HepG2 (cell line): ENCODE data around the gene SLIT1.

Source experiments
- EEA1 ChIP-seq: sonication (generic); formaldehyde crosslinking; IDR thresholded peaks from 2 replicates; pipeline ENCODE4 v1.5.1; 2020; ENCODE audit warnings: mild to moderate bottlenecking, missing genetic modification reagents, borderline replicate concordance
- EZH2 ChIP-seq: conservative IDR thresholded peaks from 2 replicates; pipeline ENCODE4 v1.6.1; 2012; ENCODE audit warnings: mild to moderate bottlenecking, low read depth, low read length, moderate library complexity
- MXI1 ChIP-seq: IDR thresholded peaks from 3 replicates; pipeline ENCODE4 v1.6.1; 2012; ENCODE audit warnings: low read depth, low read length, inconsistent platforms, borderline replicate concordance
- RFX5 ChIP-seq: IDR thresholded peaks from 2 replicates; pipeline ENCODE4 v1.6.1; 2011; ENCODE audit warnings: low read depth, low read length, improper control_type of control experiment
- SIX4 ChIP-seq: sonication (generic); formaldehyde crosslinking; IDR thresholded peaks from 2 replicates; pipeline ENCODE4 v1.4.0; 2020; ENCODE audit warnings: missing genetic modification reagents
- ZBTB20 ChIP-seq: sonication (generic); formaldehyde crosslinking; IDR thresholded peaks from 2 replicates; pipeline ENCODE4 v1.8.1; 2023; ENCODE audit warnings: missing genetic modification reagents, low read depth, mild to moderate bottlenecking, borderline replicate concordance
- ZFYVE20 ChIP-seq: sonication (generic); formaldehyde crosslinking; IDR thresholded peaks from 2 replicates; pipeline ENCODE4 v1.8.0; 2023; ENCODE audit warnings: low read depth, mild to moderate bottlenecking, moderate library complexity, missing genetic modification reagents, borderline replicate concordance
- TF ChIP-seq, protein P1 (sequence below): sonication (generic); formaldehyde crosslinking; IDR thresholded peaks from 2 replicates; pipeline ENCODE4 v1.5.0; 2020; ENCODE audit warnings: mild to moderate bottlenecking, missing genetic modification reagents, moderate library complexity
- TF ChIP-seq, protein P2 (sequence below): sonication (generic); formaldehyde crosslinking; IDR thresholded peaks from 2 replicates; pipeline ENCODE4 v1.4.0; 2020; ENCODE audit warnings: missing genetic modification reagents

DNA sequence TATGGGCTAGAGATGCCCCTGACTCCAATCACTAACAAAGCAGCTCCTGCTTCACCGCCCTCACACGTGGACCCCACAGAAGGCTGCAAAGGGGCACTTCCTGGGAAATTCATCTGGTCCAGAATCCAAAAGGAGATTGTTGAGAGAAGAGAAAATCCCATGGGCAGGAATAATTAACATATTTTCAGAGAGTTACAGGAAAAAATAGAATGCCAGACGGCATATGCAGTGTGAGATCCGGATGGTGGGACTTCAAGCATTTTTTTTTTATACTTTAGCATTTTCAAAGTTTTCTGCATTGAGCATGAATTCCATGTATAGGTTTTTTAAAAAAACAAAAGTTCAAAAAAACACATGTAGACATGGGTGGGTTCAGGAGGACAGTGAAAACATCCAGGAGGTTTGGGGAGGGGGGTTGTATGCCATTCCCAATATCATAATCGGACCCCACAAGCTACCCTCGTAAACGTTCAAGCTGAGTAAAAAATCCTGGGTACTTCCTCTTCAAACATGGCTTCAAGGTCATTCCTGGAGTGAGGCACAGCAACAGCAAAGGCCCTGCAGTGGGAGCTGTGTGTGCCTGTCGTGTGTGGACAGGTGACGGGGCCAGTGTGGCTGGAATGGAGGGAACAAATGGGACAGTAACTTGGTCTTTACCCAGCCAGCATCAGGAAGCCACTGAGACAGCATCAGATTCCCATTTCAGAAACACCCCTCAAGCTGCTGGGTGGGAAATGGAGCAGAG is 128.1 kb downstream of the SLIT1 start:
- TF ChIP-seq SIX4 (CRISPR knock-in tag) (no peak), EEA1 (CRISPR knock-in tag) (no peak), EZH2 (no peak), RFX5 (no peak), ZFYVE20 (CRISPR knock-in tag) (no peak), MXI1 (no peak), ZBTB20 (CRISPR knock-in tag) (no peak)
- TF ChIP-seq, protein P1, sequence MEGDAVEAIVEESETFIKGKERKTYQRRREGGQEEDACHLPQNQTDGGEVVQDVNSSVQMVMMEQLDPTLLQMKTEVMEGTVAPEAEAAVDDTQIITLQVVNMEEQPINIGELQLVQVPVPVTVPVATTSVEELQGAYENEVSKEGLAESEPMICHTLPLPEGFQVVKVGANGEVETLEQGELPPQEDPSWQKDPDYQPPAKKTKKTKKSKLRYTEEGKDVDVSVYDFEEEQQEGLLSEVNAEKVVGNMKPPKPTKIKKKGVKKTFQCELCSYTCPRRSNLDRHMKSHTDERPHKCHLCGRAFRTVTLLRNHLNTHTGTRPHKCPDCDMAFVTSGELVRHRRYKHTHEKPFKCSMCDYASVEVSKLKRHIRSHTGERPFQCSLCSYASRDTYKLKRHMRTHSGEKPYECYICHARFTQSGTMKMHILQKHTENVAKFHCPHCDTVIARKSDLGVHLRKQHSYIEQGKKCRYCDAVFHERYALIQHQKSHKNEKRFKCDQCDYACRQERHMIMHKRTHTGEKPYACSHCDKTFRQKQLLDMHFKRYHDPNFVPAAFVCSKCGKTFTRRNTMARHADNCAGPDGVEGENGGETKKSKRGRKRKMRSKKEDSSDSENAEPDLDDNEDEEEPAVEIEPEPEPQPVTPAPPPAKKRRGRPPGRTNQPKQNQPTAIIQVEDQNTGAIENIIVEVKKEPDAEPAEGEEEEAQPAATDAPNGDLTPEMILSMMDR (CRISPR knock-in tag): no peak
- TF ChIP-seq, protein P2, sequence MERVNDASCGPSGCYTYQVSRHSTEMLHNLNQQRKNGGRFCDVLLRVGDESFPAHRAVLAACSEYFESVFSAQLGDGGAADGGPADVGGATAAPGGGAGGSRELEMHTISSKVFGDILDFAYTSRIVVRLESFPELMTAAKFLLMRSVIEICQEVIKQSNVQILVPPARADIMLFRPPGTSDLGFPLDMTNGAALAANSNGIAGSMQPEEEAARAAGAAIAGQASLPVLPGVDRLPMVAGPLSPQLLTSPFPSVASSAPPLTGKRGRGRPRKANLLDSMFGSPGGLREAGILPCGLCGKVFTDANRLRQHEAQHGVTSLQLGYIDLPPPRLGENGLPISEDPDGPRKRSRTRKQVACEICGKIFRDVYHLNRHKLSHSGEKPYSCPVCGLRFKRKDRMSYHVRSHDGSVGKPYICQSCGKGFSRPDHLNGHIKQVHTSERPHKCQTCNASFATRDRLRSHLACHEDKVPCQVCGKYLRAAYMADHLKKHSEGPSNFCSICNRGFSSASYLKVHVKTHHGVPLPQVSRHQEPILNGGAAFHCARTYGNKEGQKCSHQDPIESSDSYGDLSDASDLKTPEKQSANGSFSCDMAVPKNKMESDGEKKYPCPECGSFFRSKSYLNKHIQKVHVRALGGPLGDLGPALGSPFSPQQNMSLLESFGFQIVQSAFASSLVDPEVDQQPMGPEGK (CRISPR knock-in tag): no peak
